Thyroid gland (tissue), 4 donors: ENCODE measurements around the gene SLC31A2. TPM values are rescaled to one million over a fixed set of nuclear protein-coding genes. Genes with fewer than 3 reads are reported as not detected.
"Not testable (repeated sequence)": the region's sequence is repeated elsewhere in the genome, so short reads cannot be mapped to it uniquely, and the experiment has no call there.

ENCODE experiments used
- DNase-seq, 2 donors: peaks; one replicate each; pipeline ENCODE4 v3.0.0-alpha.2; 2019
- H3K27ac ChIP-seq, 3 donors: fragments of 200-600 bp; sonication (generic); 1 replicate in 2 of 3; 2 replicates in 1 of 3; pipeline ENCODE4 v1.5.1; 2016 to 2019; ENCODE audit warnings: mild to moderate bottlenecking in 1 of 3, moderate library complexity in 1 of 3
- H3K27me3 ChIP-seq: fragments of 200-600 bp; sonication (generic); one replicate; pipeline ENCODE4 v1.5.1; 2019
- H3K36me3 ChIP-seq, 2 donors: fragments of 200-600 bp; sonication (generic); one replicate each; pipeline ENCODE4 v1.5.1; 2016 to 2019
- H3K4me1 ChIP-seq, 2 donors: fragments of 200-600 bp; sonication (generic); one replicate each; pipeline ENCODE4 v1.5.1; 2017 to 2019
- H3K4me3 ChIP-seq, 3 donors: fragments of 200-600 bp; sonication (generic); replicated peaks in 1 of 3; 1 replicate in 2 of 3; 2 replicates in 1 of 3; pipeline ENCODE4 v1.5.1; 2016; ENCODE audit warnings: mild to moderate bottlenecking in 1 of 3
- H3K9me3 ChIP-seq: fragments of 200-600 bp; sonication (generic); one replicate; pipeline ENCODE4 v1.5.1; 2017
- POLR2A ChIP-seq, 2 donors: fragments of 450-650 bp; IDR thresholded peaks; one replicate each; pipeline ENCODE4 v1.6.1; 2017; ENCODE audit warnings: antibody characterized with exemption in 2 of 2, mild to moderate bottlenecking in 2 of 2, moderate library complexity in 1 of 2
- WGBS, 2 donors: methylation state at CpG; one replicate each; pipeline ENCODE4 v1.1.5; 2017; 5-methylcytosine and 5-hydroxymethylcytosine counted together
- intact Hi-C: fragments of 100-400 bp; cut with DNase I; formaldehyde crosslinking; loops from one replicate; pipeline ENCODE4 v1.15.1; 2023
- total RNA-seq, 4 donors: library from RNA; depleted of rRNA; stranded (reverse); fragments of >200 nt; gene quantifications; one replicate each; pipeline ENCODE4 v1.2.3, GENCODE V29; 2016
- TF ChIP-seq, protein P1 (sequence below), 6 experiments: fragments of 200-600 bp in 3 of 6; fragments of 450-650 bp in 3 of 6; sonication (generic) in 3 of 6; IDR thresholded peaks; one replicate each; pipeline ENCODE4 v1.5.1; 2016 to 2019; ENCODE audit warnings: antibody characterized with exemption in 6 of 6, mild to moderate bottlenecking in 2 of 6, inconsistent platforms in 1 of 6, moderate library complexity in 1 of 6

The SLC31A2 gene
- 10 to 100 TPM; 12.4 to 27.5 (median 18.3) TPM for total RNA-seq

DNA sequence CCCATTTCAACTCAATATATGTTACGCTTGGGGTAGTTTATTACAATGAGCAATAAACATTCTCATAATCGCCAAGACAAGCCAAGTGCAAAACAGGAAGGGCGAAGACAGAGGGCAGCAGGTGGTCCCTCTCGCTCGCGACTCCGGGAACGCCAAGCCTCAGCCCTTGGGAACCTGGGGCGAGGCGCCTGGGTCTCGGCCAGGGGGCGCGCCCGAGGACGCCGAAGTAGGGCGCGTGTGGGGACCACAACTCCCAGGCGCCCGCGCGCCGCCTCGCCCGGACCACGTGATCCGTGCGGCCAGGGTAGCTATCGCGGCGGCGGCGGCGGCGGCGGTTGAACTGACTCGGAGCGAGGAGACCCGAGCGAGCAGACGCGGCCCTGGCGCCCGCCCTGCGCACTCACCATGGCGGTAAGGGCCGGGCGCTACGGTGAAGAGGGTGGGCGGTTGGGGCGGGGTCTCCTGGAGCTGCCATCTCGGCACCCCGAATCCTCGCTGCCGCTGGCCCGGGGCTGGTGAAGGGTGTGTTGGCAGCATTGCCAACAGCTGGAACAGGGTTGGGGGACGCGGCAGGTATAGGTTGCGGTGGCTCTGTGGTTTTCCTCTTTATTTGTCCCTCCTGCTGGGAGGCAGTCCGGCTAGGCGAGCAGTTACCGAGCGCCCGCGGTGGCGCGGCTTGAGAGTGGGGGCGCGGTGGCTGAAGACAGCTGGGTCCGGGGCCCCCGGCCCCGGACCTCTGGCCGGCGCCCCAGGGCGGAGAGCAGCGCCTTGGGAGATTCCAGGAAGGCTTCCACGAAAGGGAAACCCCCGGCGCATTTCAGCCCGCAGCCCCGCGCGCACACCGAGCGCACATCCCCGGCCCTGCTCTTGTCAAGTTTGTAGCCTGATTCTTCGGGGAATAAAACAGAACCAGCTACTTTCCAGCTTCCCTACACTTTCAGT is at the start of gene SLC31A2:
SLC31A2 (plus strand) TSS at position 338 of the 942 bp plus-strand sequence; CDS start at position 406, 68 bp downstream.
- peak within 1 kb of the TSS; percentile 39 to 87 (median 75) for H3K27ac ChIP-seq
- DNase-seq = peak; percentile 88 to 92
- no peaks in the 10 kb centered on the region for H3K27me3 ChIP-seq
- H3K4me1 ChIP-seq = peaks cover 11 to 22% of the 10 kb centered on the region in 2 donors
- intact Hi-C loops = no loop called here
- H3K4me3 ChIP-seq = peak within 1 kb of the TSS; percentile 70 to 78 (median 73)
- TF ChIP-seq, protein P1, sequence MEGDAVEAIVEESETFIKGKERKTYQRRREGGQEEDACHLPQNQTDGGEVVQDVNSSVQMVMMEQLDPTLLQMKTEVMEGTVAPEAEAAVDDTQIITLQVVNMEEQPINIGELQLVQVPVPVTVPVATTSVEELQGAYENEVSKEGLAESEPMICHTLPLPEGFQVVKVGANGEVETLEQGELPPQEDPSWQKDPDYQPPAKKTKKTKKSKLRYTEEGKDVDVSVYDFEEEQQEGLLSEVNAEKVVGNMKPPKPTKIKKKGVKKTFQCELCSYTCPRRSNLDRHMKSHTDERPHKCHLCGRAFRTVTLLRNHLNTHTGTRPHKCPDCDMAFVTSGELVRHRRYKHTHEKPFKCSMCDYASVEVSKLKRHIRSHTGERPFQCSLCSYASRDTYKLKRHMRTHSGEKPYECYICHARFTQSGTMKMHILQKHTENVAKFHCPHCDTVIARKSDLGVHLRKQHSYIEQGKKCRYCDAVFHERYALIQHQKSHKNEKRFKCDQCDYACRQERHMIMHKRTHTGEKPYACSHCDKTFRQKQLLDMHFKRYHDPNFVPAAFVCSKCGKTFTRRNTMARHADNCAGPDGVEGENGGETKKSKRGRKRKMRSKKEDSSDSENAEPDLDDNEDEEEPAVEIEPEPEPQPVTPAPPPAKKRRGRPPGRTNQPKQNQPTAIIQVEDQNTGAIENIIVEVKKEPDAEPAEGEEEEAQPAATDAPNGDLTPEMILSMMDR (IDR thresholded peaks at IDR 0.05) = peak in 5 of 6 experiments; percentile 13 to 33 (median 27)
- TF ChIP-seq POLR2A (IDR thresholded peaks at IDR 0.05) = peak; percentile 21 to 81
- H3K36me3 ChIP-seq = no peaks in the 10 kb centered on the region
- H3K9me3 ChIP-seq = no peaks in the 10 kb centered on the region
- WGBS, 2 donors = 1 to 3% methylated on average over 49 to 57 of the region's 87 CpGs

- H3K9me3 ChIP-seq, H3K4me1 ChIP-seq, H3K27ac ChIP-seq, DNase-seq, H3K4me3 ChIP-seq, H3K36me3 ChIP-seq, H3K27me3 ChIP-seq, intact Hi-C loops: not testable (repeated sequence)
- no CpG with 5 or more reads among the region's 6 CpGs for WGBS, 2 donors
Observed at GRCh38 chr9:113105345-113105744, 45.5 kb upstream of the SLC31A2 start.

GRCh38 chr9:113111065-113111951 is 39.5 kb upstream of the SLC31A2 start:
- H3K36me3 ChIP-seq, H3K4me3 ChIP-seq, intact Hi-C loops, H3K9me3 ChIP-seq, H3K4me1 ChIP-seq, H3K27ac ChIP-seq, H3K27me3 ChIP-seq: not testable (repeated sequence)
- DNase-seq = peak in 1 of 2 donors; percentile 5
- 19 to 31% methylated on average over 3 to 4 of the region's 56 CpGs for WGBS, 2 donors
- TF ChIP-seq, protein P1 (IDR thresholded peaks at IDR 0.05) = peak in 4 of 6 experiments; percentile 39 to 77 (median 56)

DNA sequence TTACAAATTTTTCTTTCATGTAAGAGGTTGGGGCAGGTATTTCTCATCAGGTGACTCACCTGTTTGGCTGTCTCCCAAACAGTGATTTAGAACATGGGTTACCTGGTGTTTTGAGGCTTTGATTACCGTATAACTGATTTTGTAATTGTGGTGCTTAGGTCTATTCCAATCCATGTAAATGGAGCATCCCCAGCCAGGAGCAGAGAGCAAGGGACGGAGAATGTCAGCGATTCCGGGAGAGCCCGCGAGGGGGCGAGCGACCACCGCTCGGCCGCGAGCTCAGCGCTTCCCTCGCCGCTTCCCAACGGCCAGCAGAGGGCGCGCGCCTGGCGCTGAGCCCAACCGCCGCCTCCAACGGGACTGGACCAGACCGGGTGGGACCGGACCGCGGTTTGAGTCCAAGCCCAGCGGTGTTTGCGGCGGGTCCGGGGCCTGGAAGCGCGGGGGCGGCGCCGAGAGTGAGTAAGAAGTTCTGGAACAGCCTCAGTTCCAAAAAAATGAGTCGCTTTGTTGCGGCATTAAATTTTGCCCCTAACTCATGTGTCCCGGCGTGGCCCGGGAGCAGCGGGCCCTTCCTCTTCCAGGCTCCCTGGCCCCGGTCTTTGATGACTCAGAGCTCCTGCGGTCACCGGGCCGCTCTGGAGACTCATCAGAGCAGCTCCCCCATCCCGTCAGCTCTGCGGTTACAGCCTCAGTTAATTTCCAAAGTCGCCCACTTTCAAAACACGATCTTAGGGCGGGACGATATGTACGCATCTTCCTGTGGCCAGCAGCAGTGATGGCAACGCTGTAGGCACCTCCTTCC is 37.9 kb upstream of the SLC31A2 start:
- H3K4me1 ChIP-seq, DNase-seq, H3K9me3 ChIP-seq: not testable (repeated sequence)

DNA sequence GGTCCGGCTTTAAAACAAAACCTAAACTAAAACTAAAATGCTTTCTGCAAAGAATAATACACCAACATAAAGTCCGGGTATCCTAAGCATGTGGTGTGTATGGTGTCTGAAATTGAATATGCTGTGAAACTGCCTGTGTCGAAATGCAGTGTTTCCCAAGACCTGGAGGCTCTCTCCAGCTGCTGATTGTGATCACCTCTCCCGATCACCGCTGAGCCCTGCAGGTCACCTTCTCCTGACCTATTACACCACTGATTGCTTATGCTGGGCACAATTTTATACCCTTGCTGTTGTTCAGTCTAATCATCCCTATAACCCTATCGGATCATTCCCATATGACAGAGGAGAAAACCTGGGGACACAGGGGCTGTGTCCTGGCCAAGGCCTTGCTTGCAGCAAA is 32.0 kb upstream of the SLC31A2 start:
- H3K9me3 ChIP-seq, H3K27ac ChIP-seq, DNase-seq, intact Hi-C loops, H3K27me3 ChIP-seq, H3K4me1 ChIP-seq, H3K36me3 ChIP-seq, H3K4me3 ChIP-seq: not testable (repeated sequence)
- WGBS, 2 donors = no CpG with 5 or more reads among the region's 6 CpGs

More for the DNA sequence above, 37.9 kb upstream of the SLC31A2 start:
- H3K36me3 ChIP-seq, intact Hi-C loops, H3K27me3 ChIP-seq, H3K4me3 ChIP-seq, H3K27ac ChIP-seq: not testable (repeated sequence)
- TF ChIP-seq, protein P1 (IDR thresholded peaks at IDR 0.05) = peak in 5 of 6 experiments; percentile 12 to 78 (median 50)
- 0 to 9% methylated on average over 1 to 4 of the region's 54 CpGs for WGBS, 2 donors
